ENCODE measurements around the gene KCNH5. TPM values are rescaled to one million over a fixed set of nuclear protein-coding genes. Genes with fewer than 3 reads are reported as not detected.

Gene KCNH5
- total RNA-seq, 4 donors from 2014 or later: under 0.01 to 0.23 (median 0.12) TPM

DNA sequence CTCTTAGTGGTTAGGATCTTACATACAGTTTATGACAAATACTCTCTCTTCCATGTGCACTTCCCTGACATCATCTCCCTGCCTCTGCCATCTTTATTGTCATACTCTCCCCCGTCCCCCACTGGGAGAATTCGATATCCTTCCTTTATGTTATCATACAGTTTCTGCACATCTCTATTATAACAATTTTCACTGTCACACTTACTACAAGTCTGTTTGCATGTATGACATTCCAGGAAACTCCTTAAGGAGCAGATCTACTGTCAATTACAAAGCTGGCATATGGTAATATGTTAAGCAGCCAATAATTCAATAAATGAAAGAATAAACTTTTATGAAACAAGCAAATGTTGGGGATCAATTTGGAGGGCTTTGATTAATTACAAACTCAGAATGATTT, 91.1 kb downstream of the KCNH5 start:
- no peaks in the 10 kb centered on the region for H3K27me3 ChIP-seq
- H3K36me3 ChIP-seq: no peaks in the 10 kb centered on the region
- H3K4me3 ChIP-seq: no peak overlapping the region
- intact Hi-C loops (cut with DNase I): no loop called here
- TF ChIP-seq POLR2A (IDR thresholded peaks at IDR 0.05; ENCODE audit: low read depth): no peak
- no peak for TF ChIP-seq EP300 (IDR thresholded peaks at IDR 0.05)
- no peak for TF ChIP-seq POLR2AphosphoS5 (IDR thresholded peaks at IDR 0.05)
- TF ChIP-seq, protein P1, sequence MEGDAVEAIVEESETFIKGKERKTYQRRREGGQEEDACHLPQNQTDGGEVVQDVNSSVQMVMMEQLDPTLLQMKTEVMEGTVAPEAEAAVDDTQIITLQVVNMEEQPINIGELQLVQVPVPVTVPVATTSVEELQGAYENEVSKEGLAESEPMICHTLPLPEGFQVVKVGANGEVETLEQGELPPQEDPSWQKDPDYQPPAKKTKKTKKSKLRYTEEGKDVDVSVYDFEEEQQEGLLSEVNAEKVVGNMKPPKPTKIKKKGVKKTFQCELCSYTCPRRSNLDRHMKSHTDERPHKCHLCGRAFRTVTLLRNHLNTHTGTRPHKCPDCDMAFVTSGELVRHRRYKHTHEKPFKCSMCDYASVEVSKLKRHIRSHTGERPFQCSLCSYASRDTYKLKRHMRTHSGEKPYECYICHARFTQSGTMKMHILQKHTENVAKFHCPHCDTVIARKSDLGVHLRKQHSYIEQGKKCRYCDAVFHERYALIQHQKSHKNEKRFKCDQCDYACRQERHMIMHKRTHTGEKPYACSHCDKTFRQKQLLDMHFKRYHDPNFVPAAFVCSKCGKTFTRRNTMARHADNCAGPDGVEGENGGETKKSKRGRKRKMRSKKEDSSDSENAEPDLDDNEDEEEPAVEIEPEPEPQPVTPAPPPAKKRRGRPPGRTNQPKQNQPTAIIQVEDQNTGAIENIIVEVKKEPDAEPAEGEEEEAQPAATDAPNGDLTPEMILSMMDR (IDR thresholded peaks at IDR 0.05): no peak
- H3K4me1 ChIP-seq: peaks cover 0 to 5% (median 0%) of the 10 kb centered on the region in 4 donors
- H3K9me3 ChIP-seq: no peaks in the 10 kb centered on the region
- WGBS: 87% methylated on average over 2 of the region's 2 CpGs
- no peak for DNase-seq (ENCODE audit: extremely low spot score)
- no peak overlapping the region for H3K27ac ChIP-seq (replicated peaks in 1 of 4)

DNA sequence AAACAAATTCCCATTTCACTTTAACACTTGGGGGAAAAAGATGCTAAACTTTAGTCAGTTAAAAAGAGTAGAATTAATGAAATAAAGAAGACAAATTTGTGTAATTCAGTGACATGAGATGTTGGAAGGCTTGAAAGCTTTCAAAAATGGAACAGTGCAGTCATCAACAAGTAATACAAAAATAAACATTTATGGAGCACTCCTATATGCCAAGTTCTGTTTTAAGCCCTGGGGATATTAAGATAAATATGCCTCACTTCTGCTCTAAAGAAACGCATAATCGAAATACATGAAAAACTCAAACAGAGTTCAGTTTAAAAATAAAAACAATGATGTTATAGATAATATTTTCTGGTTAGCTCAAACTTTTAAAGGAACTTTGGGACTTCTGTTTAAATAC, 93.0 kb downstream of the KCNH5 start:
- WGBS: 59% methylated on average over 2 of the region's 2 CpGs

DNA sequence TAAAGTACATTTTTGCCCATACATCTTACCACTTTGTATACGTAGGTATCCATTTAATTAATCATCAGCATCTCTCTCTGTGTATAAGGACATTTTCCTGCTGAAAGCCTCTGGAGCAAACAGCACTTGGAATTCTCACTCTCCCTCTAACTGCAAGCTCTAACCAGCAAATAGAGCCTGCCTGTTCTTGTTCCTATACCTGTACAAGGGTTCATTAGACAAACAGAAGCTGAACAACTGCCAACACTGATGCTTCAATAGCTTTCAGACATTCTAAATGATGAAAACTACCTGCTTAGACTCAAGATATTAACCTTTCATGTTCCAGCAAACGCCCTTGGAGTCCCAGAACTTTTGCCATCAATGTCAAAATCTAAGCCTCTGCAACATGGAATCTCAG, 98.0 kb downstream of the KCNH5 start:
- Histone ChIP-seq H3K4me1 (peaks cover 0 to 2% (median 0%) of the 10 kb centered on the region in 4 donors), H3K36me3 (no peaks in the 10 kb centered on the region), H3K9me3 (no peaks in the 10 kb centered on the region), H3K27me3 (no peaks in the 10 kb centered on the region), H3K27ac (replicated peaks in 1 of 4) (no peak overlapping the region), H3K4me3 (no peak overlapping the region)
- intact Hi-C loops (cut with DNase I): no loop called here
- WGBS: 73% methylated on average over 2 of the region's 2 CpGs
- DNase-seq (ENCODE audit: extremely low spot score): no peak
- TF ChIP-seq POLR2A (IDR thresholded peaks at IDR 0.05; ENCODE audit: low read depth): no peak
- no peak for TF ChIP-seq EP300 (IDR thresholded peaks at IDR 0.05)
- TF ChIP-seq POLR2AphosphoS5 (IDR thresholded peaks at IDR 0.05): no peak
- TF ChIP-seq, protein P1 (IDR thresholded peaks at IDR 0.05): no peak

More for the DNA sequence above, 93.0 kb downstream of the KCNH5 start:
- intact Hi-C loops (cut with DNase I): no loop called here
- Histone ChIP-seq H3K27ac (replicated peaks in 1 of 4) (no peak overlapping the region), H3K4me1 (peaks cover 0 to 5% (median 0%) of the 10 kb centered on the region in 4 donors), H3K4me3 (no peak overlapping the region), H3K36me3 (no peaks in the 10 kb centered on the region), H3K9me3 (no peaks in the 10 kb centered on the region), H3K27me3 (no peaks in the 10 kb centered on the region)
- no peak for DNase-seq (ENCODE audit: extremely low spot score)
- TF ChIP-seq, protein P1 (IDR thresholded peaks at IDR 0.05): no peak
- TF ChIP-seq POLR2AphosphoS5 (IDR thresholded peaks at IDR 0.05): no peak
- no peak for TF ChIP-seq EP300 (IDR thresholded peaks at IDR 0.05)
- no peak for TF ChIP-seq POLR2A (IDR thresholded peaks at IDR 0.05; ENCODE audit: low read depth)

DNA sequence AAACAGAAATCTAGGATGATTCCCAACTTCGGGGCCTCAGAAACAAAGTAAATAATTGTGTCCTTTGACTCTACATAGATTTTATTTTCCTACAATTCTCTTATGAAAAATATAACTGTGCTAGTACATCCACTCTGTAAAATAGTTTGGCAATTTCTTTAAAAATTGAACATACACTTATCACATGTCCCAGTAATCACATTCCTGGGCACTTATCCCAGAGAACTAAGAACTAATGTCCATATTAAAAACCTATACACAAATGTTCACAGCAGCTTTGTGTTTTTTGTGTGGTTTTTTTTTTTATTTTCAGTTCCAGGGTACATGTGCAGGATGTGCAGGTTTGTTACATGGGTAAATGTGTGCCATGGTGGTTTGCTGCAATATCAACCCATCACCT, 99.0 kb downstream of the KCNH5 start:
- Histone ChIP-seq H3K4me3 (no peak overlapping the region), H3K27ac (replicated peaks in 1 of 4) (no peak overlapping the region), H3K4me1 (no peaks in the 10 kb centered on the region), H3K27me3 (no peaks in the 10 kb centered on the region), H3K9me3 (no peaks in the 10 kb centered on the region), H3K36me3 (no peaks in the 10 kb centered on the region)
- 79% methylated on average over 1 of the region's 1 CpG for WGBS
- TF ChIP-seq, protein P1 (IDR thresholded peaks at IDR 0.05): no peak
- TF ChIP-seq EP300 (IDR thresholded peaks at IDR 0.05) (no peak), POLR2A (IDR thresholded peaks at IDR 0.05; ENCODE audit: low read depth) (no peak), POLR2AphosphoS5 (IDR thresholded peaks at IDR 0.05) (no peak)
- intact Hi-C loops (cut with DNase I): no loop called here
- DNase-seq (ENCODE audit: extremely low spot score): no peak

DNA sequence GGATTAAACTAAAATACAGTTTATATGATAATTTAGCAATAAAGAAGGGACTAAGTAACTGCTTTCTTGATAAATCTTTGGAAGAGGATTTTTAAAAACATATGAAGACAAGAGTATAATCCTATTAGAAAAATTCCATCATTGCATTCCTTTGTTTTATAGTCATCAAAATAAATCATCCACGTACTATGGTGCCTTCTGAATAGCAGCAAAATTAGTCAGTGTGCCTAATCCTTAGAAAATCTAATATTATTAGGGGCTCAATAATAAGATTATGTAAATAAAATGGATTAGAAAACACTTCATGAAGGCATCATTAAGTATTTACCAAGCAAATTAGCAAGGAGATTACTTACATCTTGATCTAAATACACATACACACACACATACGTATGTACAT, 102.1 kb downstream of the KCNH5 start:
- Histone ChIP-seq H3K36me3 (no peaks in the 10 kb centered on the region), H3K27me3 (no peaks in the 10 kb centered on the region), H3K4me3 (no peak overlapping the region), H3K4me1 (no peaks in the 10 kb centered on the region), H3K9me3 (no peaks in the 10 kb centered on the region), H3K27ac (replicated peaks in 1 of 4) (no peak overlapping the region)
- no peak for TF ChIP-seq POLR2AphosphoS5 (IDR thresholded peaks at IDR 0.05)
- TF ChIP-seq EP300 (IDR thresholded peaks at IDR 0.05): no peak
- TF ChIP-seq POLR2A (IDR thresholded peaks at IDR 0.05; ENCODE audit: low read depth): no peak
- TF ChIP-seq, protein P1 (IDR thresholded peaks at IDR 0.05): no peak
- intact Hi-C loops (cut with DNase I): no loop called here
- 59% methylated on average over 2 of the region's 2 CpGs for WGBS
- no peak for DNase-seq (ENCODE audit: extremely low spot score)
